Activated CD4-positive, alpha-beta T cell treated with anti-CD3 and anti-CD28 coated beads, Interleukin-2, amount 50 U/mL, for 16 hours (primary cell): Measurements from ENCODE around the gene SUPT4H1.
"Not testable (repeated sequence)": the region's sequence is repeated elsewhere in the genome, so short reads cannot be mapped to it uniquely, and the experiment has no call there.

Experiments used
- DNase-seq: peaks from one replicate; pipeline ENCODE4 v3.0.0-alpha.2; 2020

The SUPT4H1 gene

GRCh38 chr17:58362368-58363014 is 10.5 kb upstream of the SUPT4H1 start:
- no peak for DNase-seq

GRCh38 chr17:58360296-58361063 is 8.5 kb upstream of the SUPT4H1 start:
- no peak for DNase-seq

- DNase-seq = no peak
These were observed 6.6 kb upstream of the SUPT4H1 start for GRCh38 chr17:58358408-58359172.

- no peak for DNase-seq
These were observed 5.6 kb upstream of the SUPT4H1 start for GRCh38 chr17:58357312-58358297.

- no peak for DNase-seq
These were observed 4.2 kb upstream of the SUPT4H1 start for GRCh38 chr17:58356231-58356630.

GRCh38 chr17:58354541-58355216 is 2.7 kb upstream of the SUPT4H1 start:
- no peak for DNase-seq

- DNase-seq = no peak
These were observed 1.4 kb upstream of the SUPT4H1 start for GRCh38 chr17:58353389-58353825.

- DNase-seq = no peak
These were observed 791 bp upstream of the SUPT4H1 start for GRCh38 chr17:58352596-58353388.

- no peak for DNase-seq
These were observed 819 bp downstream of the SUPT4H1 start for GRCh38 chr17:58351182-58351581.

- no peak for DNase-seq
These were observed 4.0 kb downstream of the SUPT4H1 start for GRCh38 chr17:58348038-58348437.

- DNase-seq = no peak
These were observed 6.5 kb downstream of the SUPT4H1 start for GRCh38 chr17:58345500-58345899.

- peak; percentile 83 for DNase-seq
These were observed 7.2 kb downstream of the SUPT4H1 start for GRCh38 chr17:58344791-58345157.

GRCh38 chr17:58344047-58344790 is 7.8 kb downstream of the SUPT4H1 start:
- peak; percentile 98 for DNase-seq

- no peak for DNase-seq
These were observed 8.9 kb downstream of the SUPT4H1 start for GRCh38 chr17:58343131-58343530.

- DNase-seq = peak; percentile 47
These were observed 10.0 kb downstream of the SUPT4H1 start for GRCh38 chr17:58341861-58342475.

- not testable (repeated sequence) for DNase-seq
These were observed 10.7 kb downstream of the SUPT4H1 start for GRCh38 chr17:58341136-58341860.

GRCh38 chr17:58340405-58340876 is 11.6 kb downstream of the SUPT4H1 start:
- no peak for DNase-seq

GRCh38 chr17:58339755-58340404 is 12.1 kb downstream of the SUPT4H1 start:
- peak; percentile 64 for DNase-seq
